ENCODE measurements around the gene ZNF660. TPM values are rescaled to one million over a fixed set of nuclear protein-coding genes. Genes with fewer than 3 reads are reported as not detected.

Gene ZNF660
- total RNA-seq, 4 donors from 2014 or later, result 0.55 to 2.2 (median 0.79) TPM; not detected in 1

GRCh38 chr3:44628716-44629115 lies 44.0 kb downstream of the ZNF660 start:
- in situ Hi-C loops (cut with MboI; ENCODE audit: low pct_ligation_motif_present in 1 of 4, low pct_unique_long_range_greater_than_20kb in 1 of 4, low sequenced_read_pairs in 3 of 4), result no loop called here
- intact Hi-C loops (cut with DNase I; ENCODE audit: low total_unique reads), result no loop called here
- Histone ChIP-seq H3K36me3 (peaks cover 0 to 38% (median 7%) of the 10 kb centered on the region in 4 donors), H3K9me3 (no peaks in the 10 kb centered on the region), H3K4me3 (no peak overlapping the region), H3K27ac (no peak overlapping the region), H3K27me3 (no peaks in the 10 kb centered on the region), H3K4me1 (peaks cover 0 to 27% (median 15%) of the 10 kb centered on the region in 4 donors)
- WGBS, 2 donors (ENCODE audit: low coverage in 1 of 2), result 67 to 85% methylated on average over 1 to 2 of the region's 2 CpGs
- no peak for DNase-seq
- no peak for TF ChIP-seq POLR2A (IDR thresholded peaks at IDR 0.05)
- TF ChIP-seq, protein P1, sequence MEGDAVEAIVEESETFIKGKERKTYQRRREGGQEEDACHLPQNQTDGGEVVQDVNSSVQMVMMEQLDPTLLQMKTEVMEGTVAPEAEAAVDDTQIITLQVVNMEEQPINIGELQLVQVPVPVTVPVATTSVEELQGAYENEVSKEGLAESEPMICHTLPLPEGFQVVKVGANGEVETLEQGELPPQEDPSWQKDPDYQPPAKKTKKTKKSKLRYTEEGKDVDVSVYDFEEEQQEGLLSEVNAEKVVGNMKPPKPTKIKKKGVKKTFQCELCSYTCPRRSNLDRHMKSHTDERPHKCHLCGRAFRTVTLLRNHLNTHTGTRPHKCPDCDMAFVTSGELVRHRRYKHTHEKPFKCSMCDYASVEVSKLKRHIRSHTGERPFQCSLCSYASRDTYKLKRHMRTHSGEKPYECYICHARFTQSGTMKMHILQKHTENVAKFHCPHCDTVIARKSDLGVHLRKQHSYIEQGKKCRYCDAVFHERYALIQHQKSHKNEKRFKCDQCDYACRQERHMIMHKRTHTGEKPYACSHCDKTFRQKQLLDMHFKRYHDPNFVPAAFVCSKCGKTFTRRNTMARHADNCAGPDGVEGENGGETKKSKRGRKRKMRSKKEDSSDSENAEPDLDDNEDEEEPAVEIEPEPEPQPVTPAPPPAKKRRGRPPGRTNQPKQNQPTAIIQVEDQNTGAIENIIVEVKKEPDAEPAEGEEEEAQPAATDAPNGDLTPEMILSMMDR (IDR thresholded peaks at IDR 0.05), result no peak
- no peak for TF ChIP-seq POLR2AphosphoS5 (IDR thresholded peaks at IDR 0.05)
- no peak for TF ChIP-seq EP300 (IDR thresholded peaks at IDR 0.05; ENCODE audit: low read depth)

DNA sequence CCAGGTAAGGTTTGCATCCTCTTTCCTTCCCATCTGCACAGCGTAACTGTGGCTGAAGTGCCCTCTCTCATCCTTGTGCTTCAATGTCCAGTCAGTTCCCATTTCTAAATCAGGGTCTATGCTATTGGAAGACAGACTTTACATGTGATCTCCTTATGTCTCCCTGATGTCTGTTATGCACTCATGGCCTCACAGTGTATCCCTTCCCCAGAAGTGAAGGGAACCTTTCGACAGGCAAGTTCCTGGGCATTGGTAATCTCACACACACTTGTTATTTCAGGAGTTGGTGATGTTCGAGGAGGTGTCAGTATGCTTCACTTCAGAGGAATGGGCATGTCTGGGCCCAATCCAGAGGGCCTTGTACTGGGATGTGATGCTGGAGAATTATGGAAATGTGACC lies 47.4 kb downstream of the ZNF660 start:
- in situ Hi-C loops (cut with MboI; ENCODE audit: low pct_ligation_motif_present in 1 of 4, low pct_unique_long_range_greater_than_20kb in 1 of 4, low sequenced_read_pairs in 3 of 4) (no loop called here), intact Hi-C loops (cut with DNase I; ENCODE audit: low total_unique reads) (no loop called here)

DNA sequence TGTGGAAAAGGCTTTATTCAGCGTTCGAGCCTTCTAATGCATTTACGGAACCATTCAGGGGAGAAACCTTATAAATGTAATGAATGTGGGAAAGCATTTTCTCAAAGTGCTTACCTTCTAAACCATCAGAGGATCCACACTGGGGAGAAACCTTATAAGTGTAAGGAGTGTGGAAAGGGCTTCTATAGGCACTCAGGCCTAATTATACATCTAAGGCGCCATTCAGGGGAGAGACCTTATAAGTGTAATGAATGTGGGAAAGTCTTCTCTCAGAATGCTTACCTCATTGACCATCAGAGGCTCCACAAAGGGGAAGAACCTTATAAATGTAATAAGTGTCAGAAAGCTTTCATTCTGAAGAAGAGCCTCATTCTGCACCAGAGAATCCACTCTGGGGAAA lies 57.6 kb downstream of the ZNF660 start:
- Histone ChIP-seq H3K4me1 (no peaks in the 10 kb centered on the region), H3K9me3 (peaks cover 44 to 53% of the 10 kb centered on the region in 2 donors), H3K4me3 (no peak overlapping the region), H3K27ac (no peak overlapping the region), H3K36me3 (peaks cover 0 to 67% (median 34%) of the 10 kb centered on the region in 4 donors), H3K27me3 (no peaks in the 10 kb centered on the region)
- no peak for TF ChIP-seq EP300 (IDR thresholded peaks at IDR 0.05; ENCODE audit: low read depth)
- in situ Hi-C loops (cut with MboI; ENCODE audit: low pct_ligation_motif_present in 1 of 4, low pct_unique_long_range_greater_than_20kb in 1 of 4, low sequenced_read_pairs in 3 of 4), result no loop called here
- WGBS, 2 donors (ENCODE audit: low coverage in 1 of 2), result 97 to 100% methylated on average over 3 to 4 of the region's 4 CpGs
- DNase-seq, result no peak
- intact Hi-C loops (cut with DNase I; ENCODE audit: low total_unique reads), result no loop called here

More for the DNA sequence above, 47.4 kb downstream of the ZNF660 start:
- Histone ChIP-seq H3K27me3 (no peaks in the 10 kb centered on the region), H3K4me1 (peaks cover 0 to 5% (median 0%) of the 10 kb centered on the region in 4 donors), H3K9me3 (peaks cover 0 to 1% of the 10 kb centered on the region in 2 donors), H3K27ac (no peak overlapping the region), H3K36me3 (peaks cover 0 to 69% (median 22%) of the 10 kb centered on the region in 4 donors), H3K4me3 (no peak overlapping the region)
- TF ChIP-seq POLR2AphosphoS5 (IDR thresholded peaks at IDR 0.05) (no peak), EP300 (IDR thresholded peaks at IDR 0.05; ENCODE audit: low read depth) (no peak), POLR2A (IDR thresholded peaks at IDR 0.05) (no peak)
- TF ChIP-seq, protein P1 (IDR thresholded peaks at IDR 0.05), result no peak
- WGBS, 2 donors (ENCODE audit: low coverage in 1 of 2), result 98% methylated on average over 3 of the region's 3 CpGs; no CpG with 5 or more reads in 1 of the 2 donors
- DNase-seq, result no peak

GRCh38 chr3:44643024-44643423 lies 58.3 kb downstream of the ZNF660 start:
- Histone ChIP-seq H3K27ac (no peak overlapping the region), H3K27me3 (no peaks in the 10 kb centered on the region), H3K9me3 (peaks cover 44 to 49% of the 10 kb centered on the region in 2 donors), H3K4me3 (no peak overlapping the region), H3K36me3 (peaks cover 0 to 61% (median 31%) of the 10 kb centered on the region in 4 donors), H3K4me1 (peaks cover 0 to 1% (median 0%) of the 10 kb centered on the region in 4 donors)
- no peak for TF ChIP-seq POLR2AphosphoS5 (IDR thresholded peaks at IDR 0.05)
- no peak for TF ChIP-seq EP300 (IDR thresholded peaks at IDR 0.05; ENCODE audit: low read depth)
- intact Hi-C loops (cut with DNase I; ENCODE audit: low total_unique reads), result no loop called here
- no peak for DNase-seq
- in situ Hi-C loops (cut with MboI; ENCODE audit: low pct_ligation_motif_present in 1 of 4, low pct_unique_long_range_greater_than_20kb in 1 of 4, low sequenced_read_pairs in 3 of 4), result no loop called here
- 83 to 89% methylated on average over 4 of the region's 4 CpGs for WGBS, 2 donors (ENCODE audit: low coverage in 1 of 2)

DNA sequence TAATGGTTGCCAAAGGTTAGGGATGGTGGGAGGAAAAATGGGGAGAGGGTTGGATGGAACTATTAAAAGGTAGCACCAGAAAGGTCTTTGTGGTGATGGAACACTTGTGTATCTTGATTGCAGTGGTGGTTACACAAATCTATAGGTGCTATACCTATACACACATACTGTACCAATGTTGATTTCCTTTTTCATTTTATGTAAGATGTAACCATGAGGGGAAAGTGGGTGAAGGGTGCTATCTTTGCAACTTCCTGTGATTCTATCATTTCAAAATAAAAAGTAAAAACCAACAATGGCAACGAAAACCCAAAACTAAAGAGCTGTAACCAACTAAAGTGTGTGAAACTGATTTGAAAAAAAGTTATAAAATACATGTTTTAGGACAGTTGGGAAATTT lies 63.0 kb downstream of the ZNF660 start:
- 79 to 100% methylated on average over 1 of the region's 1 CpG for WGBS, 2 donors (ENCODE audit: low coverage in 1 of 2)
- Histone ChIP-seq H3K4me3 (no peak overlapping the region), H3K4me1 (peaks cover 0 to 13% (median 8%) of the 10 kb centered on the region in 4 donors), H3K27me3 (no peaks in the 10 kb centered on the region), H3K9me3 (peaks cover 19 to 23% of the 10 kb centered on the region in 2 donors), H3K27ac (no peak overlapping the region), H3K36me3 (peaks cover 0 to 34% (median 7%) of the 10 kb centered on the region in 4 donors)
- intact Hi-C loops (cut with DNase I; ENCODE audit: low total_unique reads) (no loop called here), in situ Hi-C loops (cut with MboI; ENCODE audit: low pct_ligation_motif_present in 1 of 4, low pct_unique_long_range_greater_than_20kb in 1 of 4, low sequenced_read_pairs in 3 of 4) (no loop called here)
- no peak for TF ChIP-seq POLR2A (IDR thresholded peaks at IDR 0.05)
- TF ChIP-seq, protein P1 (IDR thresholded peaks at IDR 0.05), result no peak
- no peak for TF ChIP-seq POLR2AphosphoS5 (IDR thresholded peaks at IDR 0.05)
- TF ChIP-seq EP300 (IDR thresholded peaks at IDR 0.05; ENCODE audit: low read depth), result no peak
- DNase-seq, result no peak
